ENCODE measurements around the gene ATOSB.

ATOSB gene

GRCh38 chr9:35069020-35069419 lies 46.6 kb downstream of the ATOSB start:
- H3K4me1 ChIP-seq (ENCODE audit: low read depth, poor library complexity, severe bottlenecking), result peaks cover 44% of the 10 kb centered on the region
- peaks cover 62% of the 10 kb centered on the region for H3K79me2 ChIP-seq (ENCODE audit: insufficient read depth, low read depth)
- peaks cover 37% of the 10 kb centered on the region for H4K20me1 ChIP-seq (ENCODE audit: insufficient read depth)
- no peak overlapping the region for H3K9ac ChIP-seq
- peaks cover 23% of the 10 kb centered on the region; the same call in 1 of the 2 replicates for H3K36me3 ChIP-seq (ENCODE audit: insufficient read depth)
- H3K27me3 ChIP-seq (ENCODE audit: insufficient read depth, low read depth), result no peaks in the 10 kb centered on the region
- TF ChIP-seq CTCF (conservative IDR thresholded peaks at IDR 0.05; ENCODE audit: low read depth, low read length), result no peak
- H3K4me3 ChIP-seq (IDR thresholded peaks at IDR 0.05; ENCODE audit: insufficient read depth, low read depth, low read length), result no peak overlapping the region
- peak overlapping the region; percentile 62; the same call in 1 of the 2 replicates for H3K4me2 ChIP-seq
- no peak overlapping the region for H2AFZ ChIP-seq (ENCODE audit: low read depth)
- H3K27ac ChIP-seq, result no peak overlapping the region

- H3K27ac ChIP-seq, result no peak overlapping the region
- no peak overlapping the region for H3K9ac ChIP-seq
- peaks cover 70% of the 10 kb centered on the region for H3K79me2 ChIP-seq (ENCODE audit: insufficient read depth, low read depth)
- peaks cover 34% of the 10 kb centered on the region; the same call in 1 of the 2 replicates for H3K36me3 ChIP-seq (ENCODE audit: insufficient read depth)
- peaks cover 37% of the 10 kb centered on the region for H4K20me1 ChIP-seq (ENCODE audit: insufficient read depth)
- no peak overlapping the region for H3K4me2 ChIP-seq
- no peak overlapping the region for H3K4me3 ChIP-seq (IDR thresholded peaks at IDR 0.05; ENCODE audit: insufficient read depth, low read depth, low read length)
- no peaks in the 10 kb centered on the region for H3K27me3 ChIP-seq (ENCODE audit: insufficient read depth, low read depth)
- peaks cover 39% of the 10 kb centered on the region for H3K4me1 ChIP-seq (ENCODE audit: low read depth, poor library complexity, severe bottlenecking)
- no peak for TF ChIP-seq CTCF (conservative IDR thresholded peaks at IDR 0.05; ENCODE audit: low read depth, low read length)
- H2AFZ ChIP-seq (ENCODE audit: low read depth), result no peak overlapping the region
Observed at GRCh38 chr9:35067056-35067455, 48.6 kb downstream of the ATOSB start.

GRCh38 chr9:35060548-35061207 lies 55.0 kb downstream of the ATOSB start:
- peaks cover 14% of the 10 kb centered on the region; the same call in 1 of the 2 replicates for H3K79me2 ChIP-seq (ENCODE audit: insufficient read depth, low read depth)

GRCh38 chr9:35059438-35059837 lies 56.2 kb downstream of the ATOSB start:
- no peaks in the 10 kb centered on the region for H4K20me1 ChIP-seq (ENCODE audit: insufficient read depth)
- peaks cover 51% of the 10 kb centered on the region for H3K36me3 ChIP-seq (ENCODE audit: insufficient read depth)
- no peaks in the 10 kb centered on the region for H3K27me3 ChIP-seq (ENCODE audit: insufficient read depth, low read depth)
- H2AFZ ChIP-seq (ENCODE audit: low read depth), result no peak overlapping the region
- H3K4me2 ChIP-seq, result no peak overlapping the region
- no peak overlapping the region for H3K27ac ChIP-seq
- H3K79me2 ChIP-seq (ENCODE audit: insufficient read depth, low read depth), result peaks cover 8% of the 10 kb centered on the region; the same call in 1 of the 2 replicates
- no peak overlapping the region for H3K9ac ChIP-seq
- H3K4me1 ChIP-seq (ENCODE audit: low read depth, poor library complexity, severe bottlenecking), result no peaks in the 10 kb centered on the region
- H3K4me3 ChIP-seq (IDR thresholded peaks at IDR 0.05; ENCODE audit: insufficient read depth, low read depth, low read length), result no peak overlapping the region
- no peak for TF ChIP-seq CTCF (conservative IDR thresholded peaks at IDR 0.05; ENCODE audit: low read depth, low read length)

More at GRCh38 chr9:35060548-35061207, 55.0 kb downstream of the ATOSB start:
- no peak overlapping the region for H3K9ac ChIP-seq
- no peak overlapping the region for H3K4me3 ChIP-seq (IDR thresholded peaks at IDR 0.05; ENCODE audit: insufficient read depth, low read depth, low read length)
- H3K27me3 ChIP-seq (ENCODE audit: insufficient read depth, low read depth), result no peaks in the 10 kb centered on the region
- H3K27ac ChIP-seq, result no peak overlapping the region
- TF ChIP-seq CTCF (conservative IDR thresholded peaks at IDR 0.05; ENCODE audit: low read depth, low read length), result no peak
- peaks cover 48% of the 10 kb centered on the region for H3K36me3 ChIP-seq (ENCODE audit: insufficient read depth)
- no peak overlapping the region for H2AFZ ChIP-seq (ENCODE audit: low read depth)
- H3K4me1 ChIP-seq (ENCODE audit: low read depth, poor library complexity, severe bottlenecking), result no peaks in the 10 kb centered on the region
- H4K20me1 ChIP-seq (ENCODE audit: insufficient read depth), result no peaks in the 10 kb centered on the region
- H3K4me2 ChIP-seq, result no peak overlapping the region
